K562 (cell line): ENCODE results near the gene S100A1. TPM values are rescaled to one million over a fixed set of nuclear protein-coding genes. Genes with fewer than 3 reads are reported as not detected.

ENCODE experiments used
- ARID3B ChIP-seq: fragments of 250-450 bp; sonication (Bioruptor Pico); IDR thresholded peaks from 2 replicates; pipeline ENCODE4 v1.4.0; 2020; ENCODE audit warnings: borderline replicate concordance
- BCL6 ChIP-seq: fragments of 250-450 bp; sonication (Bioruptor Pico); IDR thresholded peaks from 2 replicates; pipeline ENCODE4 v1.4.0; 2020
- ETS1 ChIP-seq: conservative IDR thresholded peaks from 2 replicates; pipeline ENCODE4 v1.6.1; 2011; ENCODE audit warnings: low read depth, mild to moderate bottlenecking, low read length; ENCODE audit not compliant: control insufficient read depth
- FOXJ2 ChIP-seq: fragments of 200-800 bp; sonication (Bioruptor generic); IDR thresholded peaks from 2 replicates; pipeline ENCODE4 v1.6.1; 2016; ENCODE audit warnings: missing genetic modification characterization, missing compliant biosample characterization
- GTF2F1 ChIP-seq: IDR thresholded peaks from 2 replicates; pipeline ENCODE4 v1.6.1; 2011; ENCODE audit warnings: low read depth, low read length, improper control_type of control experiment
- HCFC1 ChIP-seq: IDR thresholded peaks from 2 replicates; pipeline ENCODE4 v1.6.1; 2012; ENCODE audit warnings: low read depth, low read length, improper control_type of control experiment
- ID3 ChIP-seq, 2 experiments: fragments of 250-450 bp in 1 of 2; fragments of 450-650 bp in 1 of 2; sonication (Bioruptor Pico) in 1 of 2; IDR thresholded peaks; 2 replicates each; pipeline versions ENCODE4 v1.6.1 to v1.8.0; 2016 to 2021; ENCODE audit warnings: mild to moderate bottlenecking in 2 of 2, moderate library complexity in 2 of 2, missing compliant biosample characterization in 1 of 2, missing genetic modification characterization in 1 of 2
- KLF13 ChIP-seq: fragments of 450-650 bp; IDR thresholded peaks from 2 replicates; pipeline ENCODE4 v1.6.1; 2016; ENCODE audit warnings: missing genetic modification characterization, low read depth, mild to moderate bottlenecking, missing compliant biosample characterization, moderate library complexity, borderline replicate concordance
- KLF16 ChIP-seq: IDR thresholded peaks from 2 replicates; pipeline ENCODE4 v1.6.1; 2016; ENCODE audit warnings: antibody characterized with exemption
- MXI1 ChIP-seq: IDR thresholded peaks from 2 replicates; pipeline ENCODE4 v1.6.1; 2011; ENCODE audit warnings: low read depth, mild to moderate bottlenecking, improper control_type of control experiment, low read length
- PHF8 ChIP-seq: fragments of 200-600 bp; sonication (generic); IDR thresholded peaks from 2 replicates; pipeline ENCODE4 v1.6.1; 2012; ENCODE audit warnings: mixed run types, mild to moderate bottlenecking, inconsistent platforms, low read length, moderate library complexity, borderline replicate concordance
- POU5F1 ChIP-seq: fragments of 150-350 bp; IDR thresholded peaks from 2 replicates; pipeline ENCODE4 v1.6.1; 2014; ENCODE audit warnings: borderline replicate concordance, low read length, low read depth, mild to moderate bottlenecking; ENCODE audit not compliant: partially characterized antibody
- RCOR1 ChIP-seq, 2 experiments: IDR thresholded peaks; 2 replicates each; pipeline ENCODE4 v1.6.1; 2012; ENCODE audit warnings: low read depth in 2 of 2, low read length in 2 of 2, borderline replicate concordance in 1 of 2, improper control_type of control experiment in 1 of 2
- SMAD2 ChIP-seq: fragments of 150-350 bp; IDR thresholded peaks from 2 replicates; pipeline ENCODE4 v1.6.1; 2014; ENCODE audit warnings: low read depth, mild to moderate bottlenecking, low read length
- SNIP1 ChIP-seq: fragments of 450-650 bp; IDR thresholded peaks from 2 replicates; pipeline ENCODE4 v1.7.1; 2017; ENCODE audit warnings: low read depth, mild to moderate bottlenecking
- TAF1 ChIP-seq: IDR thresholded peaks from 2 replicates; pipeline ENCODE4 v1.6.1; 2011; ENCODE audit warnings: mild to moderate bottlenecking, low read length, moderate library complexity; ENCODE audit not compliant: insufficient read depth, control insufficient read depth, severe bottlenecking; ENCODE audit errors: extremely low read depth
- UBTF ChIP-seq, 2 experiments: IDR thresholded peaks; 2 replicates each; pipeline ENCODE4 v1.6.1; 2012; ENCODE audit warnings: improper control_type of control experiment in 2 of 2, low read depth in 2 of 2, low read length in 2 of 2, borderline replicate concordance in 1 of 2
- ZKSCAN3 ChIP-seq: fragments of 250-450 bp; sonication (Bioruptor Pico); IDR thresholded peaks from 2 replicates; pipeline ENCODE4 v1.4.0; 2020
- ZNF174 ChIP-seq: fragments of 250-450 bp; sonication (Bioruptor Pico); IDR thresholded peaks from 2 replicates; pipeline ENCODE4 v1.4.0; 2020; ENCODE audit warnings: mild to moderate bottlenecking
- polyA plus RNA-seq, 8 experiments: library from polyadenylated mRNA; depleted of rRNA in 4 of 8; stranded (reverse) in 5 of 8; unstranded in 3 of 8; fragments of >200 nt; fragmentation: Nextera tagmentation in 2 of 8; fragmentation: Illumina TruSeq in 1 of 8; extraction: Ambion mirVana in 2 of 8; extraction: Trizol in 1 of 8; gene quantifications; 2 replicates each; pipeline versions ENCODE4 v1.2.1 to v1.2.3, GENCODE V29; 2011 to 2014; ENCODE audit warnings: inconsistent platforms in 1 of 8, missing spikeins in 1 of 8
- total RNA-seq, 7 experiments: library from RNA; depleted of rRNA in 6 of 7; stranded (reverse); fragments of >200 nt in 6 of 7; fragmentation: Illumina TruSeq in 2 of 7; extraction: Trizol in 2 of 7; gene quantifications; 2 replicates each; pipeline versions ENCODE4 v1.2.1 to v1.2.3, GENCODE V29; 2011 to 2021; ENCODE audit warnings: low replicate concordance in 1 of 7
- TF ChIP-seq, protein P1 (sequence below): sonication (generic); formaldehyde crosslinking; IDR thresholded peaks from 2 replicates; pipeline ENCODE4 v1.8.0; 2022; ENCODE audit warnings: missing genetic modification reagents, mild to moderate bottlenecking, moderate library complexity, borderline replicate concordance

The S100A1 gene
- total and polyA plus RNA-seq, 9 of the 15 experiments (the other 6 are each of a cell fraction or from before 2014, with no cell fraction given) = 0.44 to 30.1 (median 12.7) TPM

DNA sequence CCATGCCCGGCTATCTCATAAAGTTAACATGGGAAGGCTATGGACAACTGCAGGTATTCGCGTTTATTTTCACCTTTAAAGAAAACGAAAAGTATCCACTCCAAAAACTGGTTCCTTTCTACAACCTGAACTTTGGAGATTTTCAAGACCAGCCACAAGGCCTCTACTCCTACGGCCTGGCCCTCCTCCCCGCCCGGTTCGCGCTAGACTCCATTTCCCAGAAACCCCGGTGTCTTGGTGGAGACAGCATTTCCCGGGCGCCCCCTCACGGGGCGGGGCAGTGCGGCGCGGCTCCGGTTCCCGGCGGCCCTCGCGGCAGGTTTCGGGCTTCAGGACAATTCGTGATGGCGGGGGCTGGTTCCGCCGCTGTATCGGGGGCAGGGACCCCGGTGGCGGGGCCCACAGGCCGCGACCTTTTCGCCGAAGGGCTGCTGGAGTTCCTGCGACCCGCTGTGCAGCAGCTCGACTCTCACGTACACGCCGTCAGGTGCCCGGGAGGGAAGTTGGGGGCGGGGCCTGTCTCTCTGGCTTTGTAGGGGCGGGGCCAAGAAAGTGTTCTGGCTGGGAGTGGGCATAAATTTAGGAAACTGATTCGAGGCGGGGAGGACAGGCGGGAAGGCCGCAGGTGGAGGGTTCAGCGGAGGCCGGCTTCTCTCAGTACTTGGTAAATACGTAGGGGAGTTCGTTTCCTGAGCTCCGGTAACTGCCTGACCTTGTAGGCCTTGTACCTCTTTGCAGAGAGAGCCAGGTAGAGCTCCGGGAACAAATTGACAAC lies 30.4 kb downstream of the S100A1 start, which contains the start of gene SNAPIN (continued):
- TF ChIP-seq BCL6 (CRISPR knock-in tag) = no peak
- TF ChIP-seq ZKSCAN3 (CRISPR knock-in tag) = no peak
- TF ChIP-seq POU5F1 = no peak
- no peak for TF ChIP-seq UBTF (IDR thresholded peaks at IDR 0.05; ENCODE audit: borderline replicate concordance in 1 of 2, low read depth in 2 of 2, low read length in 2 of 2)
- no peak for TF ChIP-seq FOXJ2 (tag)
- no peak for TF ChIP-seq KLF16
- no peak for TF ChIP-seq RCOR1 (IDR thresholded peaks at IDR 0.05; ENCODE audit: borderline replicate concordance in 1 of 2, low read depth in 2 of 2, low read length in 2 of 2)
- 0 out of 2 replicates have a peak, but pooled peaks have one; percentile 35 for TF ChIP-seq KLF13
- TF ChIP-seq ID3 (CRISPR knock-in tag; IDR thresholded peaks at IDR 0.05) = no peak
- TF ChIP-seq ID3 (tag; IDR thresholded peaks at IDR 0.05) = no peak
- no peak for TF ChIP-seq TAF1
- peak; percentile 87 for TF ChIP-seq ETS1
- no peak for TF ChIP-seq MXI1
- peak; percentile 97 for TF ChIP-seq HCFC1
- TF ChIP-seq ARID3B (CRISPR knock-in tag) = no peak
- no peak for TF ChIP-seq GTF2F1
- no peak for TF ChIP-seq ZNF174 (CRISPR knock-in tag)
- TF ChIP-seq PHF8 = peak; percentile 92
- TF ChIP-seq, protein P1, sequence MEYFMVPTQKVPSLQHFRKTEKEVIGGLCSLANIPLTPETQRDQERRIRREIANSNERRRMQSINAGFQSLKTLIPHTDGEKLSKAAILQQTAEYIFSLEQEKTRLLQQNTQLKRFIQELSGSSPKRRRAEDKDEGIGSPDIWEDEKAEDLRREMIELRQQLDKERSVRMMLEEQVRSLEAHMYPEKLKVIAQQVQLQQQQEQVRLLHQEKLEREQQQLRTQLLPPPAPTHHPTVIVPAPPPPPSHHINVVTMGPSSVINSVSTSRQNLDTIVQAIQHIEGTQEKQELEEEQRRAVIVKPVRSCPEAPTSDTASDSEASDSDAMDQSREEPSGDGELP (CRISPR knock-in tag) = peak; percentile 74; the same call in 1 of the 2 replicates
- TF ChIP-seq SNIP1 = no peak
- TF ChIP-seq SMAD2 = no peak
